ENCODE measurements around the gene MYO18A.

- TF ChIP-seq CTCF (IDR thresholded peaks at IDR 0.05; ENCODE audit: insufficient read depth, low read length) (no peak), POLR2AphosphoS5 (IDR thresholded peaks at IDR 0.05; ENCODE audit: low read depth) (no peak), GABPA (IDR thresholded peaks at IDR 0.05; ENCODE audit: low read depth) (no peak), SPI1 (IDR thresholded peaks at IDR 0.05; ENCODE audit: borderline replicate concordance, low read depth) (no peak)
- TF ChIP-seq, protein P1, sequence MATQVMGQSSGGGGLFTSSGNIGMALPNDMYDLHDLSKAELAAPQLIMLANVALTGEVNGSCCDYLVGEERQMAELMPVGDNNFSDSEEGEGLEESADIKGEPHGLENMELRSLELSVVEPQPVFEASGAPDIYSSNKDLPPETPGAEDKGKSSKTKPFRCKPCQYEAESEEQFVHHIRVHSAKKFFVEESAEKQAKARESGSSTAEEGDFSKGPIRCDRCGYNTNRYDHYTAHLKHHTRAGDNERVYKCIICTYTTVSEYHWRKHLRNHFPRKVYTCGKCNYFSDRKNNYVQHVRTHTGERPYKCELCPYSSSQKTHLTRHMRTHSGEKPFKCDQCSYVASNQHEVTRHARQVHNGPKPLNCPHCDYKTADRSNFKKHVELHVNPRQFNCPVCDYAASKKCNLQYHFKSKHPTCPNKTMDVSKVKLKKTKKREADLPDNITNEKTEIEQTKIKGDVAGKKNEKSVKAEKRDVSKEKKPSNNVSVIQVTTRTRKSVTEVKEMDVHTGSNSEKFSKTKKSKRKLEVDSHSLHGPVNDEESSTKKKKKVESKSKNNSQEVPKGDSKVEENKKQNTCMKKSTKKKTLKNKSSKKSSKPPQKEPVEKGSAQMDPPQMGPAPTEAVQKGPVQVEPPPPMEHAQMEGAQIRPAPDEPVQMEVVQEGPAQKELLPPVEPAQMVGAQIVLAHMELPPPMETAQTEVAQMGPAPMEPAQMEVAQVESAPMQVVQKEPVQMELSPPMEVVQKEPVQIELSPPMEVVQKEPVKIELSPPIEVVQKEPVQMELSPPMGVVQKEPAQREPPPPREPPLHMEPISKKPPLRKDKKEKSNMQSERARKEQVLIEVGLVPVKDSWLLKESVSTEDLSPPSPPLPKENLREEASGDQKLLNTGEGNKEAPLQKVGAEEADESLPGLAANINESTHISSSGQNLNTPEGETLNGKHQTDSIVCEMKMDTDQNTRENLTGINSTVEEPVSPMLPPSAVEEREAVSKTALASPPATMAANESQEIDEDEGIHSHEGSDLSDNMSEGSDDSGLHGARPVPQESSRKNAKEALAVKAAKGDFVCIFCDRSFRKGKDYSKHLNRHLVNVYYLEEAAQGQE (IDR thresholded peaks at IDR 0.05; ENCODE audit: insufficient replicate concordance, low read depth) = no peak
These were observed 70.5 kb downstream of the MYO18A start for GRCh38 chr17:29109477-29110371.
